Esophagus squamous epithelium (tissue), 4 donors: ENCODE measurements around the gene STK24.

Experiments used
- CTCF ChIP-seq, 6 experiments: fragments of 450-650 bp in 4 of 6; fragments of 200-600 bp in 2 of 6; sonication (generic) in 2 of 6; IDR thresholded peaks; one replicate each; pipeline ENCODE4 v1.5.1; 2016 to 2019; ENCODE audit warnings: antibody characterized with exemption in 6 of 6, mild to moderate bottlenecking in 4 of 6, moderate library complexity in 4 of 6
- POLR2A ChIP-seq, 4 donors: fragments of 450-650 bp; IDR thresholded peaks; one replicate each; pipeline ENCODE4 v1.6.1; 2017; ENCODE audit warnings: antibody characterized with exemption in 4 of 4, mild to moderate bottlenecking in 4 of 4, moderate library complexity in 3 of 4

GRCh38 chr13:98577836-98578285 is 954 bp upstream of the STK24 start:
- no peak for TF ChIP-seq POLR2A (IDR thresholded peaks at IDR 0.05)
- TF ChIP-seq CTCF (IDR thresholded peaks at IDR 0.05), result no peak
